WI38 (cell line): ENCODE results near the gene FGD1.
"Not testable (repeated sequence)": the region's sequence is repeated elsewhere in the genome, so short reads cannot be mapped to it uniquely, and the experiment has no call there.

Source experiments
- H3K4me3 ChIP-seq: 2 replicates; pipeline ENCODE4 v1.5.1; 2011; ENCODE audit warnings: low read depth, mild to moderate bottlenecking, control low read depth, low read length
- TF ChIP-seq, protein P1 (sequence below): IDR thresholded peaks from 2 replicates; pipeline ENCODE4 v1.5.1; 2012; ENCODE audit warnings: low read depth, mild to moderate bottlenecking, control low read depth, low read length

The FGD1 gene

DNA sequence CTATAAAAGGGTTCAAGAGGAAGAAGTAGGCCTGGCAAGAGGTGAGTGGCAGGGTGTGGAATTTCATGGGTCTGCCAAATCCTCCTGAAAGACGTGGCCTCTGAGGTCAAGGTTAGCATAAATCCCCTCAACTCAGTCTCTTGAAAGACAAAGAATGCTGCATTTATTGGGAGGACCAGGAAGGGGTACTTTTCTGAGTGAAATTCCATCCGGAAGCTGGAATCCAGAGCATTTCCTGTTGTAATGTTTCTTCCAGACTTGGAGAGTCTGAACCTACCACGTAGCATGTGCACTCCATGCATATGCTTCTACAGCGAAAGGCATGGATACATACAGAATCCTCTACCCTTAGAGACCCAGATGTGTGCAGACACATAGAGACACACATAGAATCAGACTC, 13.4 kb upstream of the FGD1 start:
- no peak overlapping the region for H3K4me3 ChIP-seq
- TF ChIP-seq, protein P1, sequence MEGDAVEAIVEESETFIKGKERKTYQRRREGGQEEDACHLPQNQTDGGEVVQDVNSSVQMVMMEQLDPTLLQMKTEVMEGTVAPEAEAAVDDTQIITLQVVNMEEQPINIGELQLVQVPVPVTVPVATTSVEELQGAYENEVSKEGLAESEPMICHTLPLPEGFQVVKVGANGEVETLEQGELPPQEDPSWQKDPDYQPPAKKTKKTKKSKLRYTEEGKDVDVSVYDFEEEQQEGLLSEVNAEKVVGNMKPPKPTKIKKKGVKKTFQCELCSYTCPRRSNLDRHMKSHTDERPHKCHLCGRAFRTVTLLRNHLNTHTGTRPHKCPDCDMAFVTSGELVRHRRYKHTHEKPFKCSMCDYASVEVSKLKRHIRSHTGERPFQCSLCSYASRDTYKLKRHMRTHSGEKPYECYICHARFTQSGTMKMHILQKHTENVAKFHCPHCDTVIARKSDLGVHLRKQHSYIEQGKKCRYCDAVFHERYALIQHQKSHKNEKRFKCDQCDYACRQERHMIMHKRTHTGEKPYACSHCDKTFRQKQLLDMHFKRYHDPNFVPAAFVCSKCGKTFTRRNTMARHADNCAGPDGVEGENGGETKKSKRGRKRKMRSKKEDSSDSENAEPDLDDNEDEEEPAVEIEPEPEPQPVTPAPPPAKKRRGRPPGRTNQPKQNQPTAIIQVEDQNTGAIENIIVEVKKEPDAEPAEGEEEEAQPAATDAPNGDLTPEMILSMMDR: no peak

DNA sequence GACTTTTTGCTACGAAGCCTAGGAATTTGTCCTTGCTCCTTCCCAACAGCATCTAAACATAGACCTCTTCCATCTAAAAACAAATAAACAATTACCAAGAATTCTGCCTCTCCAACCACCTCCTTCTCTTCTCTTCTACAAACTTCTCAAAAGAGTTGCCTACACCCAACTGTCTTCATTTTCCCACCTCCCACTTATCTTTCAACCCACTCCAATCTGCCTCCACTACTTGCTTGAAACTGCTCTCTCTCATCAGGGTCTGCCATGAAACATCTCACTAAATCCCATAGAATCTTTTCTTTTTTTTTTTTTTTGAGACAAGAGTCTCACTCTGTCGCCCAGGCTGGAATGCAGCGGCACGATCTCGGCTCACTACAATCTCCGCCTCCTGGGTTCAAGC, 902 bp upstream of the FGD1 start:
- H3K4me3 ChIP-seq: no peak overlapping the region

DNA sequence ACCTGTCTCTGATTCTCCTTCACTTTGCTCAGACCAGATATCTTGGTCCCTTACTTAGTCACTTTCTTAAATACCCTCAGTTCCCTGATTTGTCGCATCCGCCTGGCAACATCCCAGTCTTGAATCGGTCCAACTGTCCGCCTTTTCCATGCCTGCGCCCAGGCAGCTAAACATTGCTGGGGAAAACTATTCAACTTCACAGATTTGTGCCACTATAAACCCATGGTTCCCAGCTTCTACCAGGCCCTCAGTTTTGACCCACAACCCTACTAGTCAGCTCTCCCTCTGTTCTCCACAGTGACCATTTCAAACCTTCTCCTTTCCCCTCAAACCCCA, 451 bp upstream of the FGD1 start:
- TF ChIP-seq, protein P1: no peak
- H3K4me3 ChIP-seq: peak overlapping the region; percentile 67; the same call in 1 of the 2 replicates

More for the DNA sequence above, 902 bp upstream of the FGD1 start:
- TF ChIP-seq, protein P1: no peak

DNA sequence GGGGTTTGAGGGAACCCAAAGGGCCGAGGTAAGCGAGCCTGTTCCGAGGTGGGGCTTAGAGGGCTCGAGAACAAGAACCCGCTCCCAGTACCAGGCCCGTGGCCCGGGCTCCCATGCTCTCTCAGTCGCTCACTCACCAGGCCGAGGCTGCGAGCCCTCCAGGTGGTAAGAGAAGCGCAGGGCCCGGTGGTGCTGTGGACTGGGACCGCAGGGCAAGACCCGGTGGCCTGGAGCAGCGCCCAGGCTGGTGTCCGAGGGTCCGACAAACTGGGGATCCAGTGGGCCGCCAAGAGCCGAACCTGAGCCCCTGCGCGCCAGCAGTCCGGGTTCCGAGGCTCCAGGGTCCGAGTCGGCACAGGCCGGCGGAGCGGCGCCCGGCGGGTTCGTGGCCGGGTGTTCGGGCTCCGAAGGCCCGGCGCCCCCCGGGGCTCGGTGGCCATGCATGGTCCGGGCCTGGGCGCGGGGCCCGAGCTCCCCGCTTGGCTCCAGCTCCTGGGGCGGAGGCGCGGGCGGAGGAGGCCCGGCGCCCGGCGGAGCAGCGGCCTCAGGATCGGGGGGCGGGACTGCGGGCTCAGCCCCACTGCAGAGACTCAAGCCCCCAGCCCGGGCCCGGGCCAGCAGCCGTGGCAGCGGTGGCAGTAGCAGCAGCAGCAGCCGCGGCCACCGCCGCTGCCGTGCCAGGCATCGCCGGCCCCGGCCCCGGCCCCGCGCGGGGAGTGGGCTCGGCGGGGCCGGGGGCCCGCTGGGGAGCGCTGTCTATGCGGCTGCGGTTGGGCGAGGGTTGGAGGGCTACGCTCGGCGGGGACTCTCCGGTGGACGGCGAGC, 833 bp downstream of the FGD1 start:
- H3K4me3 ChIP-seq: peak overlapping the region; percentile 67
- TF ChIP-seq, protein P1: no peak

DNA sequence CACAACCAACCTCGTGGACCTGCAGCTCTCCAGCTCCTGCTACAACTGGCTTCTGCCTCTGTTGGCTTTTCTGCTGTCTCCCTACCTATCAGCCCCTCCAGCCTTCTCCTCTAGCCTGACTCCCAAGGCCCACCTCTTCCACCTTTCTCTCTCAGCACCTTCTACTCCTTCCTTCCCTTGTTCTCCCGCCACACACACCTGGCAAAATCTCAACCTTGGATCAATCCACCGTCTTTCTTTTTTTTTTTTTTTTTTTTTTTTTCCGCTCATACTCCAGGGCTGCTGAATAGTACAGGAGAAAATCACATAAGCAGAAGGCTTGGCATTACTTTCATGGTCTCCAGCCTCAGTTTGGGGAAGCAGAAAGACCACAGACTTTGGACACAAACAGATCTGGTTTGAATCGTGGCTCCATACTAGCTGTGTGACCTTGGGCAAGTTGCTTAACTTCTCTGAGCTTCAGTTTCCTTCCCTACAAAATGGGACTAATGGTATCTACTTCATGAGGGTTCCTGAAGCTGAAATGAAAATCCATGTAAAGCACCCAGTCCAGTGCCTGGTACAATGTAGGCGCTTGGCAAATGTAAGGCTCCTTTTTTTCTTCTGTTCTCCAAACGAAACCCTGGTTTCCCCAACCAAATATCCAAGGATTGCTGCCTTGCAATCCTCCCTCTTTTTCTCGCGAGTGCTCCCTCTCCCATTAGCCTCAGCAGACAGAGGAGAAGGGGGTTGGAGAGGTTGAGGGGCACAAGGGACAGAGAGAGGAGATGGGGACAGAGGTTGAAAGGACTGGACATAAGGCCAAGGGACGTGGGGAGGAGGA, 1.7 kb downstream of the FGD1 start:
- H3K4me3 ChIP-seq: peak overlapping the region; percentile 67
- TF ChIP-seq, protein P1: no peak

DNA sequence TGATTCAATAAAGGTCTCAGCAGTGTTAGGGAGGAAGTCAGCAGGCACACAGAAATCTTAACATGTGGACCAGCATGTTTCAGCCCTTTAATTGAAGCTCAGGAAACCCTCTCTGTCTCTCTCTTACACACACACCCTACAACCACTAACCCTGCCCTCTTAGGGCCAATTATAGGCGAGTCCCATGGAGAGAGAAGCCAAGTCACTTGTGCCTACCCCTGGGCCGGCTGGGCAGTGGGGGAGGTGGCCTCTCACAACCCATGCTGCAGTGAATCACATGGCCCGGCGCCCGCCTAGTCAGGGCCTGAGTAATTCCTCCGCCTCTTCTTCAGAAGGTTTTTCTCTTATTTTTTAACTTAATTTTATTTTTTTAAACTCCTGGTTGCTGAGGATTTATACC, 3.7 kb downstream of the FGD1 start:
- H3K4me3 ChIP-seq: no peak overlapping the region
- TF ChIP-seq, protein P1: no peak

DNA sequence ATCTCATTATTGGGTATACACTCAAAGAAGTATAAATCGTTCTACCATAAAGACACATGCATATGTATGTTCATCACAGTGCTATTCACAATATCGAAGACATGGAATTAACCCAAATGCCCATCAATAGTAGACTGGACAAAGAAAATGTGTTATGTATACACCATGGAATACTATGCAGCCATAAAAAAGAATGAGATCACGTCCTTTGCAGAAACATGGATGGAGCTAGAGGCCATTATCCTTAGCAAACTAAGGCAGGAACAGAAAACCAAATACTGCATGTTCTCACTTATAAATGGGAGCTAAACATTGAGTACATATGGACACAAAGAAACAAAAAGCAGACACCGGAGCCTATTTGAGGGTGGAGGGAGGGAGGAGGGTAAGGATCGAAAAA, 6.2 kb downstream of the FGD1 start:
- H3K4me3 ChIP-seq: not testable (repeated sequence)
